Measurements from ENCODE around the gene CCDC12. TPM values are rescaled to one million over a fixed set of nuclear protein-coding genes. Genes with fewer than 3 reads are reported as not detected.

Gene CCDC12
- 30.9 TPM for total RNA-seq

- peak; percentile 99 for DNase-seq
These were observed at the start of gene CCDC12 for GRCh38 chr3:46976326-46977190. TSS of gene CCDC12 (minus strand) at chr3:46976745. CDS start at chr3:46976732, 13 bp downstream.

DNA sequence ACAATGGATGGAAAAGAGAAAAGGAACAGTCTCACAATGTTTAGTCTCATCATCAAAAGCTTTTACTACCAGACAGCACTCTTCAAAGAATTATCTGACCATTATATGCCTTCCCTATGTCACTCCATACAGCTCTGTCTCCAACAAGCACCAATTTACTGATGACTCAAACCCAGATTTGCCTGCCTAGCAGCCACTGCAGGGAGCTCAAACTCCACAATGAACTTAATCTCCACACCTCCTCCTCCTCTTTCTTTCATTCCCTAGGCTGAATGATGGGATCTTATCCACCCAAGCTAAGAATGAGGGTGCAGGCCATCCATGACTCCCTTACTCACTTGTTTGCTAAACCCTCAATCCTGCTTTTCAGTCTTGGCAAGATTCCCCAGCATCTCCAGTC is 48.4 kb upstream of the CCDC12 start:
- DNase-seq, result no peak

GRCh38 chr3:47022641-47023071 is 46.1 kb upstream of the CCDC12 start:
- DNase-seq, result no peak

DNA sequence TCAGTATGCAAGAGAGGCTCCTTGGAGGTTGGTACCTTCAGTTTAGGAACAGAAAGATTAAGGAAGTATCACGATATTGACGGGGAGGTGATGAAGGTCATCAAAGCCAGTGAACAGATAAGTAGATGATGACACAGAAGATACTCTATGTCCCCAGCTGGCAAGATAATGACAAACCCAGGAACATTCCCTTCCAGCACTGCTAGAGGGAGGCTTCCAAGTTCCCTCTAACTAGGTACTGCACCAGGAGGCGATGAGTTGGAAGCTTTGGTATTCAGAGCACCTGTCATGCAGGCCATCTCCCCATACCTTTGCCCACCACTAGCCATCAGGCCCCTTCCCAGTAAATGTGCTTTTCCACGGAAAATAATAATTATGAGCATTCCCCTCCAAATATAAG is 43.8 kb upstream of the CCDC12 start:
- no peak for DNase-seq

- no peak for DNase-seq
These were observed 42.7 kb upstream of the CCDC12 start for GRCh38 chr3:47019201-47019600.

- no peak for DNase-seq
These were observed 41.7 kb upstream of the CCDC12 start for GRCh38 chr3:47018269-47018611.

- no peak for DNase-seq
These were observed 41.1 kb upstream of the CCDC12 start for GRCh38 chr3:47017504-47018268.

DNA sequence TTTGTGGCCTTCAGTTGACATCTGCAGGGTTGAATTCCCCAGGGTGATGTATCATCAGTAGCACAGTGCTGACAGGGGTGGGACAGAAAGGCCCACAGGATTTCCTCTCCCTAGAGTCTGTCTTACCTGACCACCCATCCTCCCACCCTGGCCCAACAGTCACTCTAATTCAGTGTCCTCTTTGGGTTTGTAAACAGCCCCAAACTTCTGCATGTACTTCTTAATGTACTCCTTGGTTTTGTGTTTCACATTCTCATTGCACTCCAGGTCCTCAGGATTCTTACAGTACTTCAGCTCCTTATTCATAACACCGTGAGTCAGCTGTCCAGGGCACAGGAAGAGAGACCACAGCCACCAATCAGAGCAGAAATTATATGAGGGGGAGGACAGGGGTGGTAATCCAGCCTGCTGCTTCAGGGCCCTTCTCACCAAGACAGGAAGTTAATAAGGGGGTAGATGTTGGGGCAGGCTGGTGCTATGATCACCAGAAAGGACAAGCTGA is 40.4 kb upstream of the CCDC12 start:
- DNase-seq, result no peak

GRCh38 chr3:47016086-47016933 is 39.8 kb upstream of the CCDC12 start:
- DNase-seq, result no peak

- no peak for DNase-seq
These were observed 38.6 kb upstream of the CCDC12 start for GRCh38 chr3:47015151-47015550.

- DNase-seq, result no peak
These were observed 37.5 kb upstream of the CCDC12 start for GRCh38 chr3:47014036-47014435.

DNA sequence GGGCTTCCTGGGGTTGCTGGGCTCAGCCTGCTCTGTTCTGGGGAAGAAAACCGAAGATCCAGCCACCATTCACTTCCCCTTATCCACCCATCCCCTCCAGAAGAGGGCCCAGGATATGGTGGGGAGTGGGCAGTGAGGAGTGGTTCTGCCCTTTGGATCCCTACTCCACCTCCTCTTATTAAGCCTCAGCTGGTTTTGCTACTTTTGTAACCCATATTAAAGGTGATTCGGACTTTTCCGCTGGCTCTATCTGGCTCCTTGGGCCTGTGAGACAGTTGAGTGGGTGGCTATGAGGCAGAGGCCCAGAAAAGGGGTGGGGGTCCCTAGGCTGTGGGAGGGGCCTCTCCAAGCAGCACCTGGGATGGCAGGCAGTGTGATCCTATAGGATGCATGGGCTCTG is 36.7 kb upstream of the CCDC12 start:
- no peak for DNase-seq

DNA sequence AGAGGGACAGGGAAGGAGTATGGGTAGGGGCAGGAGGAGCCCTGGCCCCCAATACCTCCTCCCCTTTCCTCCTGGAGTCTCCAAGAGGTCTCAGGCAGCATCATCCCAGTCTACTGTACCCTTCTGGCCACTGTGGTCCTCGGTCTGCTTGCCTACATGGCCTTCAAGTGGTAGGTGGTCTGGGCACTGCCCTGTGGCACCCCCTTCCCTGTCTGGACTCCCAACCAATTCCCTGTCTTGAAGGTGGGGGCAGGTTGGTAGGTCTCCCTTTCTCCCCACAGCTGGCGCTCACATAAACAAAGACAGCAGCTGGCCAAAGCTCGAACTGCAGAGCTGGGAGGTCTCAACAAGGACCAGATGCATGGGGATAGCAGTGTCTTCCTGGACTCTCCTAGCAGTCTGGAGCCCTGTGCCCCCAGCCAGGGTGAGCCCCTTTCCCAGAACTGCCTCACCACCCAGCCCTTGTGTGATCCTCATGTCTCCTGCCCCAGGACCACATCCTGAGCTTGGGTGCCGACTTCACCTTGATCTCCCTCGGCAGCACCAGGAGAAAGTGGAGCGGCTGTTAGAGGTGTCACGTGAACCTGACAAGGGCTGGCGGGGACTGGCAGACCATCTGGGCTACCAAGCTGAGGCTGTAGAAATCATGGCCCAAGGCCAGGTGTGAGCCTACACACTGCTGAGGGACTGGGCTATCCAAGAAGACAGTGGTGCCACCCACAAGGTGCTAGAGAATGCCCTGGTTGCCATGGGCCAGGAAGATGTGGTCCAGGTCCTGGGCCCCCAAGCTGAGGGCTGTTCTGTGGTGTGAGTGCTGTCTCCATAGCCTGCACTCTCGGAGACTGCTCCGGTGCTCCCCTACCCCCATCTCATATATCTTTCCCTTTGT is 36.0 kb upstream of the CCDC12 start:
- DNase-seq, result no peak

GRCh38 chr3:47011371-47011770 is 34.8 kb upstream of the CCDC12 start:
- DNase-seq, result no peak

- no peak for DNase-seq
These were observed 34.4 kb upstream of the CCDC12 start for GRCh38 chr3:47010910-47011309.

- no peak for DNase-seq
These were observed 33.7 kb upstream of the CCDC12 start for GRCh38 chr3:47010111-47010712.

DNA sequence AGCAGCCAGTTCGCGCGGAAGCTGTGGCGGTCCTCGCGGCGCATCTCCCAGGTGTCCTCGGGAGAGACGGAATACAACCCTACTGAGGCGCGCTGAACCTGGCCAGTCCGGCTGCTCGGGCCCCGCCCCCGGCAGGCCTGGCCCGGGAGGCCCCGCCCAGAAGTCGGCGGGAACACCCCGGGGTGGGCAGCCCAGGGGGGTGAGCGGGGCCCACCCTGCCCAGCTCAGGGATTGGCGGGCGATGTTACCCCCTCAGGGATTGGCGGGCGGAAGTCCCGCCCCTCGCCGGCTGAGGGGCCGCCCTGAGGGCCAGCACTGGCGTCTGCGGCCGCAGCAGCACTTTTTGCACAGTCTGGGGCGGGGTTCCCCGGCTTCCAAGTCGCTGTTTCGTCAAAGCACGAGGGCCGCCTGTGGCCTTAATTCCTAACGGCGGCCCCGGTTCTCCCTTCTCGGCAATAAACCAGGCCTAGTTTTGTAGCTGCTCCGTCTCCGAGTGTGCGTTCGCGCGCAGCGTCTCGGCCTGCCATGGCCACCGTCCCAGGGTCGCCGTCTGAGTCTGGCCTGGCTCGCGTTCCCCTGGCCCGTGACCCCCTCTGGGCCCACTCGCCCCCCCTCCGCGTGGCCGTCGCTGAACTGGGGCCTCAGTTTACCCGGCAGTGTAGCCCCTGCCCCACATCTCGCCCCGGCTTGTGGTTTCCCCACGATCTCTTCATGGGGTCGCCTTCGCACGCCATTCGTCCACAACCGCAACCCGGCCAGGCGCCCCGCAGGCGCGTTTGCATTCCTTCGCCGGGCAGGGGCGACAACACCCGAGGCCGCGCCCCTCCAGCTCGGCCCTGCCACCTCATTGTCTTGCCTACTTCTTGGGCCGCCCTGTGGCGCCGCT is 32.9 kb upstream of the CCDC12 start:
- peak; percentile 88 for DNase-seq

- DNase-seq, result no peak
These were observed 32.3 kb upstream of the CCDC12 start for GRCh38 chr3:47008851-47009224.

- no peak for DNase-seq
These were observed 31.8 kb upstream of the CCDC12 start for GRCh38 chr3:47008234-47008796.
